Body of pancreas (tissue), 4 donors: ENCODE data around the gene PTPN1.

Experiments used
- POLR2A ChIP-seq, 3 donors: fragments of 450-650 bp; IDR thresholded peaks; one replicate each; pipeline ENCODE4 v1.6.1; 2016; ENCODE audit warnings: antibody characterized with exemption in 3 of 3, mild to moderate bottlenecking in 2 of 3
- TF ChIP-seq, protein P1 (sequence below), 7 experiments: fragments of 450-650 bp in 4 of 7; fragments of 200-600 bp in 3 of 7; sonication (generic) in 3 of 7; IDR thresholded peaks; one replicate each; pipeline ENCODE4 v1.5.1; 2016 to 2019; ENCODE audit warnings: antibody characterized with exemption in 7 of 7

DNA sequence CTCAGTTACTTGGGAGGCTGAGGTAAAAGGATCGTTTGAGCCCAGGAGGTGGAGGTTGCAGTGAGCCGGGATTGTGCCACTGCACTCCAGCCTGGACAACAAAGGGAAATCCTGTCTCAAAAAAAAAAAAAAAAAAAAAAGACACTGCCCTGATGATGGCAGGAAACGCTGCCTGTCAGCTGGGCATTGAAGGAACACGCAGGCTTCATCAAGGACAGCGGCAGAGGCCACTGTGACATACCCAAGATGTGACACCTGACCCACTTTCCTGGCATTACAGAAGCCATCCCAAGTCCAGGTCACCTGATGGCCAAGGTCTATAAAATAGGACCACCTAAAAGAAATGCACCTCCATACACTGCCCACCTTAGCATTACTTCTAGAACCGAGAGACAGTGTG, 105.2 kb downstream of the PTPN1 start:
- TF ChIP-seq, protein P1, sequence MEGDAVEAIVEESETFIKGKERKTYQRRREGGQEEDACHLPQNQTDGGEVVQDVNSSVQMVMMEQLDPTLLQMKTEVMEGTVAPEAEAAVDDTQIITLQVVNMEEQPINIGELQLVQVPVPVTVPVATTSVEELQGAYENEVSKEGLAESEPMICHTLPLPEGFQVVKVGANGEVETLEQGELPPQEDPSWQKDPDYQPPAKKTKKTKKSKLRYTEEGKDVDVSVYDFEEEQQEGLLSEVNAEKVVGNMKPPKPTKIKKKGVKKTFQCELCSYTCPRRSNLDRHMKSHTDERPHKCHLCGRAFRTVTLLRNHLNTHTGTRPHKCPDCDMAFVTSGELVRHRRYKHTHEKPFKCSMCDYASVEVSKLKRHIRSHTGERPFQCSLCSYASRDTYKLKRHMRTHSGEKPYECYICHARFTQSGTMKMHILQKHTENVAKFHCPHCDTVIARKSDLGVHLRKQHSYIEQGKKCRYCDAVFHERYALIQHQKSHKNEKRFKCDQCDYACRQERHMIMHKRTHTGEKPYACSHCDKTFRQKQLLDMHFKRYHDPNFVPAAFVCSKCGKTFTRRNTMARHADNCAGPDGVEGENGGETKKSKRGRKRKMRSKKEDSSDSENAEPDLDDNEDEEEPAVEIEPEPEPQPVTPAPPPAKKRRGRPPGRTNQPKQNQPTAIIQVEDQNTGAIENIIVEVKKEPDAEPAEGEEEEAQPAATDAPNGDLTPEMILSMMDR (IDR thresholded peaks at IDR 0.05): no peak
- no peak for TF ChIP-seq POLR2A (IDR thresholded peaks at IDR 0.05)
